Keratinocyte (primary cell): ENCODE data around the gene CSDE1. TPM values are rescaled to one million over a fixed set of nuclear protein-coding genes. Genes with fewer than 3 reads are reported as not detected.

Source experiments
- DNase-seq: peaks from one replicate; pipeline ENCODE4 v3.0.0-alpha.2; 2011; ENCODE audit warnings: low read depth, missing footprints, low spot score
- FAIRE-seq: peaks from 2 replicates; lab custom pipeline; 2011; peaks lifted over from hg19 to GRCh38; lab: Jason Lieb, UNC
- H2AFZ ChIP-seq: 2 replicates; pipeline ENCODE4 v1.6.0; 2012; ENCODE audit warnings: low read length, control low read depth, inconsistent platforms; ENCODE audit not compliant: control insufficient read depth
- H3K27ac ChIP-seq: 2 replicates; pipeline ENCODE4 v1.5.1; 2011; ENCODE audit warnings: low read length; ENCODE audit not compliant: control insufficient read depth, insufficient read depth
- H3K27me3 ChIP-seq: 3 replicates; pipeline ENCODE4 v1.6.0; 2011; ENCODE audit warnings: low read length; ENCODE audit not compliant: control insufficient read depth, insufficient read depth; ENCODE audit errors: extremely low read depth
- H3K36me3 ChIP-seq, 2 experiments: 2 replicates in 1 of 2; 3 replicates in 1 of 2; pipeline ENCODE4 v1.5.1; 2011; ENCODE audit warnings: low read length in 2 of 2, mild to moderate bottlenecking in 1 of 2; ENCODE audit not compliant: control insufficient read depth in 2 of 2, insufficient read depth in 2 of 2; ENCODE audit errors: extremely low read depth in 1 of 2
- H3K4me1 ChIP-seq: 3 replicates; pipeline ENCODE4 v1.5.1; 2011; ENCODE audit warnings: low read length; ENCODE audit not compliant: control insufficient read depth, insufficient read depth; ENCODE audit errors: extremely low read depth
- H3K4me2 ChIP-seq: 3 replicates; pipeline ENCODE4 v1.6.0; 2011; ENCODE audit warnings: low read depth, low read length; ENCODE audit not compliant: control insufficient read depth, insufficient read depth; ENCODE audit errors: extremely low read depth
- H3K4me3 ChIP-seq, 3 experiments: fragments of 200-600 bp in 1 of 3; sonication (generic) in 1 of 3; 2 replicates in 2 of 3; 3 replicates in 1 of 3; pipeline ENCODE4 v1.5.1; 2011 to 2016; ENCODE audit warnings: low read length in 3 of 3, mild to moderate bottlenecking in 3 of 3, control low read depth in 2 of 3, inconsistent platforms in 1 of 3, low read depth in 1 of 3, mixed read lengths in 1 of 3, mixed run types in 1 of 3, moderate library complexity in 1 of 3; ENCODE audit not compliant: control insufficient read depth in 2 of 3, insufficient read depth in 2 of 3; ENCODE audit errors: extremely low read depth in 1 of 3
- H3K79me2 ChIP-seq: 2 replicates; pipeline ENCODE4 v1.6.0; 2012; ENCODE audit warnings: low read length; ENCODE audit not compliant: control insufficient read depth, insufficient read depth
- H3K9ac ChIP-seq: 3 replicates; pipeline ENCODE4 v1.6.0; 2011; ENCODE audit warnings: low read length; ENCODE audit not compliant: control insufficient read depth, insufficient read depth; ENCODE audit errors: extremely low read depth
- H3K9me1 ChIP-seq: 3 replicates; pipeline ENCODE4 v1.6.0; 2011; ENCODE audit warnings: low read length; ENCODE audit not compliant: control insufficient read depth, insufficient read depth; ENCODE audit errors: extremely low read depth
- H3K9me3 ChIP-seq: 2 replicates; pipeline ENCODE4 v1.5.1; 2012; ENCODE audit warnings: low read depth, low read length; ENCODE audit not compliant: control insufficient read depth
- H4K20me1 ChIP-seq: 3 replicates; pipeline ENCODE4 v1.6.0; 2011; ENCODE audit warnings: low read length; ENCODE audit not compliant: control insufficient read depth, insufficient read depth; ENCODE audit errors: extremely low read depth
- EZH2 ChIP-seq: IDR thresholded peaks from one replicate; pipeline ENCODE4 v1.6.1; 2012; ENCODE audit warnings: inconsistent platforms, mild to moderate bottlenecking, low read length, moderate library complexity
- dilution Hi-C: fragments of 300-500 bp; cut with MboI; formaldehyde crosslinking; loops from one replicate; pipeline ENCODE4 v1.7.0; 2020; ENCODE audit warnings: low sequenced_read_pairs; ENCODE audit not compliant: extremely low pct_ligation_motif_present
- polyA plus RNA-seq, 5 experiments: library from polyadenylated mRNA; depleted of rRNA in 3 of 5; stranded (reverse) in 3 of 5; stranded (forward) in 1 of 5; unstranded in 1 of 5; fragments of >200 nt; gene quantifications; 1 replicate in 1 of 5; 2 replicates in 3 of 5; 3 replicates in 1 of 5; pipeline versions ENCODE4 v1.2.1 to v1.2.3, GENCODE V29; 2011 to 2012; ENCODE audit warnings: missing spikeins in 2 of 5, low read depth in 1 of 5, low replicate concordance in 1 of 5
- TF ChIP-seq, protein P1 (sequence below), 3 experiments: IDR thresholded peaks in 1 of 3; conservative IDR thresholded peaks in 1 of 3; optimal IDR thresholded peaks in 1 of 3; 2 replicates in 2 of 3; 3 replicates in 1 of 3; pipeline versions ENCODE3 to v1.5.1; 2011; ENCODE audit warnings: low read length in 3 of 3, mild to moderate bottlenecking in 3 of 3, moderate library complexity in 2 of 3, control low read depth in 1 of 3, inconsistent platforms in 1 of 3; ENCODE audit not compliant: insufficient read depth in 2 of 3; ENCODE audit errors: extremely low read depth in 1 of 3

Gene CSDE1
- polyA plus RNA-seq, 1 donor (not counting 4 experiments of a cell fraction or from before 2014, with no cell fraction given), result 268 TPM

DNA sequence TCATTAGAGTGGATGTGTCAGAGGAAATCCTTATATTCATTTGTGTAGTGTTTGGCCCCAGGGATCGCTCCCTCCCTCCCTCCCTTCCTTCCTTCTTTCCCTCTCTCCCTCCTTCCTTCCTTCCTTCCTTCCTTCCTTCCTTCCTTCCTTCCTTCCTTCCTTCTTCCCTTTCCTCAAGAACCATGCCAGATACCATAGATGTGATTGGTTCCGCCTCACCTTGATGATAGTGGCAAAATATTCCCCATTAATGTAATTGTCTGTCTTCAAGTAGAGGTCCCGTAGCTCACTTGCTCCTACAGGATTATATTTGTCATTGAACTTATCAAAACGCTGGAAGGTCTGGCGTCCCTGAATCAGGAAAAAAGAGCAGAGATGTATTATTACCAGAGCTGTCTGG is 80.1 kb downstream of the CSDE1 start:
- Histone ChIP-seq H2AFZ (no peak overlapping the region), H3K27ac (no peak overlapping the region), H3K36me3 (no peaks in the 10 kb centered on the region), H4K20me1 (no peaks in the 10 kb centered on the region), H3K9me3 (no peaks in the 10 kb centered on the region), H3K4me2 (no peak overlapping the region), H3K79me2 (no peaks in the 10 kb centered on the region), H3K9me1 (no peaks in the 10 kb centered on the region), H3K27me3 (no peaks in the 10 kb centered on the region), H3K4me3 (no peak overlapping the region), H3K9ac (no peak overlapping the region), H3K4me1 (no peaks in the 10 kb centered on the region)
- TF ChIP-seq, protein P1, sequence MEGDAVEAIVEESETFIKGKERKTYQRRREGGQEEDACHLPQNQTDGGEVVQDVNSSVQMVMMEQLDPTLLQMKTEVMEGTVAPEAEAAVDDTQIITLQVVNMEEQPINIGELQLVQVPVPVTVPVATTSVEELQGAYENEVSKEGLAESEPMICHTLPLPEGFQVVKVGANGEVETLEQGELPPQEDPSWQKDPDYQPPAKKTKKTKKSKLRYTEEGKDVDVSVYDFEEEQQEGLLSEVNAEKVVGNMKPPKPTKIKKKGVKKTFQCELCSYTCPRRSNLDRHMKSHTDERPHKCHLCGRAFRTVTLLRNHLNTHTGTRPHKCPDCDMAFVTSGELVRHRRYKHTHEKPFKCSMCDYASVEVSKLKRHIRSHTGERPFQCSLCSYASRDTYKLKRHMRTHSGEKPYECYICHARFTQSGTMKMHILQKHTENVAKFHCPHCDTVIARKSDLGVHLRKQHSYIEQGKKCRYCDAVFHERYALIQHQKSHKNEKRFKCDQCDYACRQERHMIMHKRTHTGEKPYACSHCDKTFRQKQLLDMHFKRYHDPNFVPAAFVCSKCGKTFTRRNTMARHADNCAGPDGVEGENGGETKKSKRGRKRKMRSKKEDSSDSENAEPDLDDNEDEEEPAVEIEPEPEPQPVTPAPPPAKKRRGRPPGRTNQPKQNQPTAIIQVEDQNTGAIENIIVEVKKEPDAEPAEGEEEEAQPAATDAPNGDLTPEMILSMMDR (optimal IDR thresholded peaks at IDR 0.05 in 1 of 3, IDR thresholded peaks at IDR 0.05 in 1 of 3, conservative IDR thresholded peaks at IDR 0.05 in 1 of 3; ENCODE audit: extremely low read depth in 1 of 3, insufficient read depth in 2 of 3, low read length in 3 of 3), result no peak
- no peak for TF ChIP-seq EZH2
- dilution Hi-C loops, result no loop called here
- DNase-seq (no peak), FAIRE-seq (no peak)

DNA sequence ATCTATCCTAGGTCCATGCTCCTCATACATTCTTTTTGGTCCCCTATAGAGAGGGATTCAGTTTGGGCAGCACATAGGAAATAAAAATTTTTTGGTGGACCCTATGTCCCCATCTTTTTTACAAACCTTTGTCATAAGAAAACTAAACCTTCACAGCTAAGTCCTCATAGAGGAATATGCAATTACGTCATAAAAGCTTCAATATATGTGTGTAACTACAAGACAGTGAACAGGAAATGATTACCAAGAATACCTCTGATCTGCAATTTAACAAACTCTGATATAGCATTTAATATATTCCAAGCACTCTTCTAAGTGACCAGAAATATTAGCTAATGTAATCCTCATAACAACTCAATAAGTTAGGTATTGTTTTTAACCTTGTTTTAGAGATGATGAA is 81.7 kb downstream of the CSDE1 start:
- FAIRE-seq (no peak), DNase-seq (no peak)
- H3K9me1 ChIP-seq, result no peaks in the 10 kb centered on the region
- H3K36me3 ChIP-seq, result no peaks in the 10 kb centered on the region
- H3K79me2 ChIP-seq, result no peaks in the 10 kb centered on the region
- dilution Hi-C loops, result no loop called here
- H3K4me3 ChIP-seq, result no peak overlapping the region
- H2AFZ ChIP-seq, result no peak overlapping the region
- H4K20me1 ChIP-seq, result no peaks in the 10 kb centered on the region
- TF ChIP-seq EZH2, result no peak
- TF ChIP-seq, protein P1 (optimal IDR thresholded peaks at IDR 0.05 in 1 of 3, IDR thresholded peaks at IDR 0.05 in 1 of 3, conservative IDR thresholded peaks at IDR 0.05 in 1 of 3; ENCODE audit: extremely low read depth in 1 of 3, insufficient read depth in 2 of 3, low read length in 3 of 3), result no peak
- no peak overlapping the region for H3K9ac ChIP-seq
- peaks cover 7% of the 10 kb centered on the region for H3K4me1 ChIP-seq
- H3K9me3 ChIP-seq, result no peaks in the 10 kb centered on the region
- H3K27ac ChIP-seq, result no peak overlapping the region
- no peaks in the 10 kb centered on the region for H3K27me3 ChIP-seq
- H3K4me2 ChIP-seq, result no peak overlapping the region
